GM19395 (cell line): ENCODE measurements around the gene YWHAE.

Experiments used
- ATAC-seq: cut with Tn5 transposase; IDR thresholded peaks from one replicate; pipeline ENCODE4 v1.9.1; 2021; ENCODE audit warnings: mild to moderate bottlenecking, moderate library complexity; ENCODE audit not compliant: unreplicated experiment

The YWHAE gene

GRCh38 chr17:1298606-1299005, 101.4 kb downstream of the YWHAE start:
- ATAC-seq, result no peak
